Kasumi-1 (cell line): ENCODE measurements around the gene CFAP92.

Source experiments
- DNase-seq, 2 experiments: peaks; one replicate each; lab custom pipeline; 2025; lab: John Stamatoyannopoulos, UW

CFAP92 gene, protein sequence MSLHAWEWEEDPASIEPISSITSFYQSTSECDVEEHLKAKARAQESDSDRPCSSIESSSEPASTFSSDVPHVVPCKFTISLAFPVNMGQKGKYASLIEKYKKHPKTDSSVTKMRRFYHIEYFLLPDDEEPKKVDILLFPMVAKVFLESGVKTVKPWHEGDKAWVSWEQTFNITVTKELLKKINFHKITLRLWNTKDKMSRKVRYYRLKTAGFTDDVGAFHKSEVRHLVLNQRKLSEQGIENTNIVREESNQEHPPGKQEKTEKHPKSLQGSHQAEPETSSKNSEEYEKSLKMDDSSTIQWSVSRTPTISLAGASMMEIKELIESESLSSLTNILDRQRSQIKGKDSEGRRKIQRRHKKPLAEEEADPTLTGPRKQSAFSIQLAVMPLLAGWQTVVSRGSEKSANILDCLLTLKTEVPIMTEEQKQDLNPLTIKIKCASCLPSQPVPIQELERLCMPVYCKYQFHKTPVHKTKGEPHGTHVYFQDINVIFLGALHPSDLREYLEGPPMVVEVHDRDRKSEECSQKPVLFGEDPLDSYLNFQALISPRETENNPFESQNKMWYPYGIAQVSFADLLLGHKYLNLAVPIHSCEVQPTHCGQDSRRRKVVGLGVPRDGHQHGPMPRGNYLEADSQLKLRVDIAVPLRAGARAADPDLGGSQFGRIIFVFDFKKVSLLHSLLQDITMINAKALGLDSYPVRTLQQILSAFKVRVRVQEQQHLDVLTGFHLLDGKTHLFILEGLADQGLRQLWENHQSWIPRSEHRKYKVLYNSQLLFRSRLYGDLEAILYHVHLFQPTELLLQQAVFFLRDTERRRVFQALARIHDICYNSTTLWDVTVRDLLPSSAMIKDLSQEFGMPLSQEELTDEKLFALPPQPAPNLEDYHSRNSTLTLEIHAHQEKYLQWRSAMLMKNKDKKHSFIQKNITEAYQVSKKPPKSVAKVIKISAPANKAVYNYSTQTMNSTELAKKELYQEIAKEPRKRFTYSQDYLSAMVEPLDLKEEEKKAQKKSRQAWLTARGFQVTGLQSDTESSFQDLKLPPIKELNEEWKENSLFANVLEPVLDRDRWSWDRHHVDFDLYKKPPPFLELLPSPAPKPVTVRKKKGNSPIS

DNA sequence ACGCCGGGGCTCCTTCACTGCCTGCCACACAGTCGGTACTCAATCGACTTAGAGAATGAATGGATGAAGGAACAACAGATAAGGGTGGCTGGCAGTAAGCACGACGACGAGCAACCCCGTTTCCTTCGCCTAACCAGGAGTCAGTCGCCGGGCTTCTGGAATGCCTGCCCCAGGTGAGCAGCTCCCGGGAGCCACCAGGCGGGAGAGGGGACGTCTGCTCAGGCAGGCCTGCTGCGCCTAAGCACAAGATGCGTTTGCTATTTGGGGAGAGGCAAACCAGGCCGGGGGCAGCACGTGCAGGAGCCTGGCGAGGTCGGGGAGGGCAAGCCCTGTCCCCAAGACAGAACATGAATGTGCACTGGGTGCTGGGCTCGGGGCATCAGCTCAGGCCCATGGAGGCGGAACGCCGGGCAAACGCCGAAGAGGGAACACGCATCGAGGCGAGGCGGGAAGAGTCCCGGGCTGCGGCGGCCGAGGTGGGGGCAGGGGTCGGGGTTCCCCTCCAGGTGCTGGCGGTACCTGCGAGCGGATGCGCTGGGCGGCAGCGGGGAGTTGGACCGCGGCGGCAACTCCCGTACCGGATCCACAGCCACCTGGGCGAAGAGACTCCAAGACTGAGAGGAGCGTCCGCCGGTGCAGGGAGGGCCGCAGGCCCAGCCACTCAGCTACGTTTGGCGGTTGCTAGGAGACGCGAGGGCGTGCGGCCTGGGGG lies at the start of gene CFAP92:
CFAP92 (minus strand) TSS at position 616 of the 712 bp plus-strand sequence. CDS start 772 bp downstream, outside the sequence.
- DNase-seq = peak; percentile 39 to 55

DNA sequence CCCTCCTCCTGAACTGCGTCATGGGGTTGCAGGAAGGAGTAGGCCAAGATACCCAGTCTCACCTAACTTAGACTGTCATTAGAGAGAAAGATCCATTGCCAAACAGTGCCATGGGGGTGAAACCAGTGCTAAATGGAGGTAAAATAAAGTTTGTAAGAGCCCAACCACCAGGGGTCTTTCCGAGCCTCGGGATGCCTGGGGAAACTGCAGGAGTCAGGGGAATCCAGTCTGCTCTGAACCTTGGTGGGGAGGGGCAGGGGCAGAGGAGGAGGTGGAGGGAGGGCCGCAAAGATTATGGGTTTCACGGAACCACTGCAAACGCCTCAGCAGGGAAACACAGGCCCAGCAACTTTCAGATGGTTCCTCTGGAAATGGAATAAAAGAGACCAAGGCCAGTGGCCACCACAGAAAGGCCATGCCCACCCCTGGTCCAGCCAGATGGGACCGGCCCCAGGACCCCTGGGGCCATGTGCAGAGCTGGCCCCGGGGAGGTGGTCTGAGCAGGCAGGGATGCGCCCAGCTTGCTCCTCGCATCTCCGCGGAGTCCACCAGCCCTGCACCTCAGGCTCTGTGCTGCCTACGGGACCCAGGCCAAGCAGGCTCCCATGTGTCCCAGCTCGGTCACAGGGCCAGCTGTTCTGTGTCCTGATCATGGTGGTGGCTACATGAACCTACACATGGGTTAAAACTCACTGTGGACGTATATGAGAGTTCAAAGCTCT lies 46.9 kb upstream of the CFAP92 start:
- no peak for DNase-seq

- DNase-seq = no peak
Measured at GRCh38 chr3:129040039-129040336, 46.1 kb upstream of the CFAP92 start.

DNA sequence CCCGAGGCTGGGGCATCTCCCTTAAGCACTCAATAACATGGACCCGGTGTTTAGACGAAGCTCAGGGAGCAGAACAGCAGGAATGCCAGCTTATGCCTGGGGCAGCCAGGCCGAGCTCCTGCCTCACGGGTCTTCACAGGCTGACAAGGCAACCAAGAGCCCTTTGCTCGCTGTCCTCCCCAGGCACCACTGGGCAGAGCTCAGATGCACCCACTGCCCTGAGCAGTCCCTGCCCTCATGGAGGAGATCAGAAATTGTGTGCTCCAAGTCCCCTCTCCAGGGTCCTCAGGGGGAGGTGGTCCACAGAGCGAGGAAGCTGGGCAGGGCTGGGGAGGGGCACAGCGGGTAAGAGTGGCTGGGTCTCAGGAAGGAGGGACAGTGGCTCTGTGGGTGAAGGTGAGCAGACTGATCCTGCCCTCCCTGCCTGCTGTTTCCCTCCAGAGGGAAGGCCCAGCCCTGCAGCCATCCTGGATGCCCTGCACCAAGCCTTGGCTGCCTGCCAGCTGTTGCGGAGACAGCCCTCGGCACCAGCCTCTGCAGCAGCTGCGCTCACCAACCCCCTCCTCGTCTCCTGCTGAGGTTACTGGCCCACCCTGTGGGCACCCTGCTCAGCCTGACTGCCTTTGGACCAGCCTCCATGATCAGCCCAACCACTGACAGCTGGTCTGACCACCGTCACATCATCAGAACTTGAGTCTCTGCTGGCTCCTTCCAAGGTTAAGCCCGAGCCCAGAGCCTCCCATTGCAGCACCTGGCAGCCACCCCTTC lies 45.6 kb upstream of the CFAP92 start:
- no peak for DNase-seq

DNA sequence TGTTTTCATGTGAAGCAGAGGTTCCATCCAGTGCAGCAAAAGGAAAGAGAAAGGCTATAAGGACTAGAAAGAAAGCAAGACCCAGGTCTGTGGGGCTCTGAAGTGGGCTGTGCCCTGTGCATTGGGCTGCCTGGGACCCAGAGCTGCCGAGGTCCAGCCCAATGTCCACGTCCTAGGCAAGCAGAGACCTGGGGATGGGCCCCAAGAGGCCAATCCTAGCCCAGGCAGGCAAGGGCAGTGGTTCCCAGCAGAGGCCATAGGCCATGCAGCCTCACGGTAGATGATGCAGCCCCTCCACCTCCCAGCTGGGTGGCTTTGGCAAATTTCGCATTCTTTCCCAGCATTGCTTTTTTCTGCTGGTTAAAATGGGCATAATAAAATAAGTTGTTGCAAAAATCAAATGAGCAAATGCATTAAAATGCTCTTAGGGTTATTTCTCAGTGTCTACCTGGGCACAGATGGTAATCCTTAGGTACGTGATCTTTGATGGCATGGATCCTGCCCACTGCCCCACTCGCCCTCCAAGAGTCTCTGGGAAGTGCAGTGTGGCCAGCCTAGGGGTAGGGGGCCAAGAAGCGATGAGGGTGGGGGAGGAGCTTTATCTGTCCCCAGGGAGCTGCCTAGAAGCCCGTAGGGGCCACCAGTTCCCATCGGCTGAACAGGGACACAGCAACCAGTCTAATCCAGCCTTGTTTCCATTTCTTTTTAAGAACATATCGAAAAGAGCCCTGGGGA lies 44.4 kb upstream of the CFAP92 start:
- no peak for DNase-seq

DNA sequence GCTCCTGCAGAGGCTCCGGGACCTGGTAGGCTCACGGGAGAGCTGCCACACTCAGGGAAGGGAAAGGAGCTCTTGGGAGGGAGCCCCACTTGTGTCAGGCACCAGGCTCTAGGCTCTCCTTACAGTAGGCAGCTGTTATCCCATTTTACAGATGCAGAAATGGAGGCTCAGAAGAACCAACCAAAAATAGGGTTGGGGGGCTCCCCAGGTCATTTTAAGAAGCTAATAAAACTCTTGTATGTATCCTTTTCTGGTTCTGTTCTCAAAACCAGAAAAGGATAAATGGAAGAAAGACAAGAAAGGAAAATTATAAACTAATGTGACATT lies 43.2 kb upstream of the CFAP92 start:
- no peak for DNase-seq

- no peak for DNase-seq
Measured at GRCh38 chr3:129036222-129037092, 42.6 kb upstream of the CFAP92 start.

DNA sequence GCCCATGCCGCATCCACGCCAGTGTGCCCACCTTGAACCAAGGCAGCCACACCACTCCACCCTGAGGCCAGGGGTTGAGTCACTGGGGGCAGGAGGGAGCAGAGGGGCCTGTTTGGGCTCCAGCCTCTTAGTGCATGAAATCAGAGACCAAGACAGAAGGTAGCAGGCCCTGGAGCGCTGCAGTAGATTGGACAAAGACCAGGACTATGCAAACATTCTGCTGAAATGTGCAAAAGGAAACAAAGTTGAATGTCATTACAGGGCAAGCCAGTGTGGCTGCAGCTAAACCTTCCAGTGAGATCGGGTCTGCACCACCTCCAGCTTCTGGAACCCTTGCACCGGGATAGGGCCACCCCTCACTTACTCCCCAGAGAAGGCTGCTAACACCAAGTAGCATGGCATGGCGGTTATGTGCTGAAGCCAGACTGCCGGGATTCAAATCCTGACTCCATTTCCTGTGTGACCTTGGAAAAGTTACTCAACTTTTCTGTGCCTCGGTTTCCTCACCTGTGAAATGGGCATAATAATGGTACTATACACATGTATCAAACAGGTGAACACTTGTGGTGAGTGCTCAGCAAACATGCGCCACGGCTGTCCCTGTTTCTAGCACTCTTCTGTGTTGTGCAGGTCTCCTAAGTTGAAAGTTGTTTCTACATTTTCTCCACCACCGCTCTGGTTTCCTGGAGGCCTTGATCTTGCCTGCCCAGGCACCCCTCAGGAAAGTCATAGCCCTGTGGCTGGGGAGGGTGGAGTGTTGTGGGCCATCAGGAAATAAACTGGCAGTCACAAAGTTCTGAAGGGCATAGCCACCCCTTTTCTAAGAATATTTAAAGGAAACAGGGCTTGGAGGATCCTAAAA lies 41.7 kb upstream of the CFAP92 start:
- peak in 1 of 2 experiments; percentile 9 for DNase-seq

DNA sequence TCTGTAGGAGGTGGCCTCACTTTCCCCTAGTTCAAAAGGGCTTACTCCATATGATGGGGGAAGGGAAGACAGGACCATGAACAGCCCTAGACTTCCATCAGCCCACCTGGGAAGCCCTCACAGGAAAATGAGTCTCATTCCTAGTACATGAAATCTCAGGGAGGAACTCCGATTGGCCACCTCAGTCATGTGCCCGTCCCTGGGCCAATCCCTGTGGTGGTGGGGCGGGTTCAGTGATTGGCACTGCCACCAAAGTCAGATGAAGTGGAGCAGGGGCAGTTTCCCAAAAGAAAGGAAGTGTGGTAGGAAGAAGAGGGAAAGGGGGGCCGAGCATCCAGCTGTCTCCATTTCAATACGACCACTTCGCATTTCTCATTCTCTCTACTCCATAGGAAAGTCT lies 40.8 kb upstream of the CFAP92 start:
- DNase-seq = no peak

GRCh38 chr3:129033633-129034321 lies 39.9 kb upstream of the CFAP92 start:
- no peak for DNase-seq

- no peak for DNase-seq
Measured at GRCh38 chr3:129033151-129033550, 39.3 kb upstream of the CFAP92 start.

DNA sequence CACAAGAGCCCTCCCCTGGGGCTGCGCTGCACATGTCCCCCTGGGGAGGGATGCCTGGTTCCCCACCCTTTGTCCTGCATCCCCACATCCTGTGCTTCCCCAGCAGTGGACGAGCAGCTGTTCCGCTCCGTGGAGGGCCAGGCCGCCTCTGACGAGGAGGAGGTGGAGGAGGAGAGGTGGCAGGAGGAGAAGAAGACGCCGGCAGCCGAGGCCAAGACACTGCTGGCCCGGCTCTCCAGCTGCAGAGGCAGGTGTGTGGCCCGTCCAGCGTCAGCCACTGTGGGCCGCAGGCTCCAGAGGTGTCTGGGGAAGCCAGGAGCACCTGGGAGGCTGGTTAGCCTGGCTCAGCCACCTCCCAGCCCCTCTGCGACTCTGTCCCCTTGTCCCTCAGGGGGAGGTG lies 38.8 kb upstream of the CFAP92 start:
- DNase-seq = no peak

DNA sequence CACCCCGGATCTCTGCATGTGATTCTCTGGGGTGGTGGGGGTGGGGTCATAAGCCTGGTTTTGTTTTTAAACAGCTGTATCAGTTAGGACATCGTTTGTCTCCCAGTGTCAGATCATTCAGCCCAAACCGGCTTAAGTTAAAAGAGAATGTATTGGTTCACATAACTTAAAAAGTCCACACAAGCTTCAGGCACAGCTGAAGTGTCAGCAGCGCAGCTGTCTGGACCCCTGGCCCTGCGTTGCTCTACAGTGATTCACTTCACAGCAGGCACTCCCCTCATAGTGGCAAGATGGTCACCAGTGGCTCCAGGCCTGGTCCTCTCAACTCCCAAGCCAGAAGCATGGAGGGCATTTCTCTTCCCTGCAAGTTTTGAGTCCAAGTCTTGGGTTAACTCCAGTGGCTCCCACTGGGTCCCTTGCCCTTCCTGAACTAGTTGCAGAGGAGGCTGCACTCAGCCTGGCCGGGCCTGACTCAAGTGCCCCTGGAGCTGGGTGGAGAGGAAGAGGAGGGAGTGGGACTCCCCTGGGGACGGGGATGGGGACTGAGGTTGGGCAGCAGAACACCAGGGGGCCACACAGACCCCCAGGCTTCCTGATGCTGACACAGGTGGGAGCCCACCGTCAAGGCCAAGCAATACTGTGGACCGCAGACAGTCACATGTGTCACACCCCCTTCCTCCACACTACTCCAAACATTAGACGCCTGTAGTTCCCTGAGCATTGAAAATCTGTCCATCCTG lies 37.8 kb upstream of the CFAP92 start:
- no peak for DNase-seq

DNA sequence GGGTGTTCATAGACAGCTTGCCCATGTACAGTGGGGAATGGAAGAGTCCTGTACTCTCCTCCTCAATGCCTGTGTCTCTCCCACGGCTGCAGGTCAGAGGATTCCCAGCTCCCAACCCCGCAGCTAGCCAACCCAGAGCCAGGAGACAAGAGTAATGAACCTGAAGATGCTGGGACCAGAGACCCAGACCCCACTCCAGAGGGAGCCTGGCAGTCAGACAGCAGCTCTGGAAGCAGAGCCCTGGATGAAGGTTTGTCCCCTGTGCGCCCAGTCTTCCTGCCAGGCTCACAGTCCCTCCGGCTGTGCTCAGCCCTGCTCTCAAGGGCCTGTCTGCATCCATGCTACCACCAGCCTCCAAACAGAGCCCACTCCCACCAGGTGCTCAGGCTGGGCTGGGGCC lies 36.7 kb upstream of the CFAP92 start:
- no peak for DNase-seq

DNA sequence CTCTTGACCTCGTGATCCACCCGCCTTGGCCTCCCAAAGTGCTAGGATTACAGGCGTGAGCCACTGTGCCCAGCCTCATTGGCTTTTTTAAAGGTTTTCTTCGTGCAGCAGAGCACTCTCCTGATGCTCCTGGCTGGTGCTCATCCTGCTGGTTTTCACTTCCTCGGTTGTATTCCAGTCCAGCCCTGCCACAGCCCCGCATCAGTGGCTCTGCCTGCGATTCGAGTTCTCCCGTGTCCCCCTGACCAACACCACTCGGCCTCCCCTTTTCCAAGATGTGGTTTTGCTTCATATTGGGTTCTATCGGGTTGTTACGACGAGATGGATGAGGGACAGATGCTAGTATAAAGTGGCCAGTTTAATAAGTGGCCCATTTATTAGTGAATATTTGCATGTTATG lies 35.0 kb upstream of the CFAP92 start:
- no peak for DNase-seq

DNA sequence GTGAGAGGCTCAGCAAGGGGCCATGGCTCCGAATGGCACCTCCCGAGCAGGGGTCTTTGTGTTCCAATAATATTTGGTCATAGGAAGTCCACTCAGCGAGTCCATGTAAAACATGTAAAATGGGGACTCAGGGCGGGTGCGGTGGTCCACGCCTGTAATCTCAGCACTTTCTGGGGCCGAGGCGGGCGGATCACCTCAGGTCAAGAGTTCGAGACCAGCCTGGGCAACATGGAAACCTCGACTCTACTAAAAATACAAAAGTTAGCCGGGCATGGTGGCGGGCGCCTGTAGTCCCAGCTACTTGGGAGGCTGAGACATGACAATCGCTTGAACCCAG lies 33.6 kb upstream of the CFAP92 start:
- no peak for DNase-seq
